ENCODE measurements around the gene SERPINB3.
"Not testable (repeated sequence)": the region's sequence is repeated elsewhere in the genome, so short reads cannot be mapped to it uniquely, and the experiment has no call there.

SERPINB3 gene

GRCh38 chr18:63661750-63662149 is at the start of gene SERPINB3:
TSS of gene SERPINB3 (minus strand) at chr18:63661893. CDS start at chr18:63661216, 677 bp downstream.
- not testable (repeated sequence) for H3K4me3 ChIP-seq (ENCODE audit: insufficient read length, low read depth); H3K9ac ChIP-seq (ENCODE audit: insufficient read length, low read depth); H3K4me1 ChIP-seq (ENCODE audit: insufficient read depth, insufficient read length); H3K27me3 ChIP-seq (ENCODE audit: insufficient read depth, insufficient read length); H3K36me3 ChIP-seq (ENCODE audit: insufficient read depth, insufficient read length, low read length); H3K9me3 ChIP-seq (ENCODE audit: insufficient read depth, low read length); DNase-seq (ENCODE audit: low read depth, low spot score)

GRCh38 chr18:63708650-63709049 is 47.0 kb upstream of the SERPINB3 start:
- Histone ChIP-seq H3K9ac (ENCODE audit: insufficient read length, low read depth) (no peak overlapping the region), H3K9me3 (ENCODE audit: insufficient read depth, low read length) (peaks cover 6% of the 10 kb centered on the region; the same call in 1 of the 2 replicates), H3K27me3 (ENCODE audit: insufficient read depth, insufficient read length) (no peaks in the 10 kb centered on the region), H3K36me3 (ENCODE audit: insufficient read depth, insufficient read length, low read length) (no peaks in the 10 kb centered on the region), H3K4me1 (ENCODE audit: insufficient read depth, insufficient read length) (no peaks in the 10 kb centered on the region), H3K4me3 (ENCODE audit: insufficient read length, low read depth) (no peak overlapping the region)
- DNase-seq (ENCODE audit: low read depth, low spot score) = no peak
- no peak for TF ChIP-seq SUZ12 (IDR thresholded peaks at IDR 0.05; ENCODE audit: extremely low read depth, insufficient read depth, insufficient read length)

DNA sequence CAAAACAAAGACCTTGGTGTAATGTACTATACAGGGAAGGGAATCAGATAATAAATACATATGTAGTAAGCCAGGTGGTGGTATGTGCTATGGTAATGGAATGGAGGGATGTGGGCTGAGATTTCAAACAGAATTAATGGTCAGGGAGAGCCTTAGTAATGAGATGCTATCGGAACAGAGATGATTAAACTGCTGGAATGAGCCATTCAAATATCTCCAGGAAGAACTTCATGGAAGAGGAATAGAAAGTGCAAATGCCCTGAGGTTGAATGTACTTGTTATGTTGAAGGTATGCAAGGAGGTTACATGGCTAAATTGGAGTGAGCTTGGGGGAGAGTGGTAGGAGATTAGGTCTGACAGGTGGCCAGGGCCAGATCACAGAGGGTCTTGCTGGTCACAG is 46.1 kb upstream of the SERPINB3 start:
- H3K4me3 ChIP-seq (ENCODE audit: insufficient read length, low read depth) = no peak overlapping the region
- H3K36me3 ChIP-seq (ENCODE audit: insufficient read depth, insufficient read length, low read length) = no peaks in the 10 kb centered on the region
- TF ChIP-seq ZNF274 (IDR thresholded peaks at IDR 0.05; ENCODE audit: low read depth, low read length) = no peak
- no peak for TF ChIP-seq YY1 (IDR thresholded peaks at IDR 0.05; ENCODE audit: insufficient read depth, insufficient read length)
- TF ChIP-seq SUZ12 (IDR thresholded peaks at IDR 0.05; ENCODE audit: extremely low read depth, insufficient read depth, insufficient read length) = no peak
- H3K9ac ChIP-seq (ENCODE audit: insufficient read length, low read depth) = no peak overlapping the region
- DNase-seq (ENCODE audit: low read depth, low spot score) = no peak
- no peaks in the 10 kb centered on the region for H3K9me3 ChIP-seq (ENCODE audit: insufficient read depth, low read length)
- no peaks in the 10 kb centered on the region for H3K4me1 ChIP-seq (ENCODE audit: insufficient read depth, insufficient read length)
- H3K27me3 ChIP-seq (ENCODE audit: insufficient read depth, insufficient read length) = no peaks in the 10 kb centered on the region

GRCh38 chr18:63705401-63705800 is 43.7 kb upstream of the SERPINB3 start:
- TF ChIP-seq YY1 (IDR thresholded peaks at IDR 0.05; ENCODE audit: insufficient read depth, insufficient read length) (no peak), ZNF274 (IDR thresholded peaks at IDR 0.05; ENCODE audit: low read depth, low read length) (no peak), SUZ12 (IDR thresholded peaks at IDR 0.05; ENCODE audit: extremely low read depth, insufficient read depth, insufficient read length) (no peak)
- Histone ChIP-seq H3K9ac (ENCODE audit: insufficient read length, low read depth) (no peak overlapping the region), H3K27me3 (ENCODE audit: insufficient read depth, insufficient read length) (no peaks in the 10 kb centered on the region), H3K9me3 (ENCODE audit: insufficient read depth, low read length) (no peaks in the 10 kb centered on the region), H3K36me3 (ENCODE audit: insufficient read depth, insufficient read length, low read length) (no peaks in the 10 kb centered on the region), H3K4me1 (ENCODE audit: insufficient read depth, insufficient read length) (no peaks in the 10 kb centered on the region), H3K4me3 (ENCODE audit: insufficient read length, low read depth) (no peak overlapping the region)
- no peak for DNase-seq (ENCODE audit: low read depth, low spot score)

- no peak for DNase-seq (ENCODE audit: low read depth, low spot score)
- TF ChIP-seq ZNF274 (IDR thresholded peaks at IDR 0.05; ENCODE audit: low read depth, low read length) (no peak), SUZ12 (IDR thresholded peaks at IDR 0.05; ENCODE audit: extremely low read depth, insufficient read depth, insufficient read length) (no peak), YY1 (IDR thresholded peaks at IDR 0.05; ENCODE audit: insufficient read depth, insufficient read length) (no peak)
- Histone ChIP-seq H3K4me3 (ENCODE audit: insufficient read length, low read depth) (no peak within 1 kb of the TSS), H3K9me3 (ENCODE audit: insufficient read depth, low read length) (no peaks in the 10 kb centered on the region), H3K36me3 (ENCODE audit: insufficient read depth, insufficient read length, low read length) (no peaks in the 10 kb centered on the region), H3K27me3 (ENCODE audit: insufficient read depth, insufficient read length) (no peaks in the 10 kb centered on the region), H3K4me1 (ENCODE audit: insufficient read depth, insufficient read length) (no peaks in the 10 kb centered on the region), H3K9ac (ENCODE audit: insufficient read length, low read depth) (no peak within 1 kb of the TSS)
Observed at GRCh38 chr18:63702660-63703059, 41.0 kb upstream of the SERPINB3 start, which contains the start of gene SERPINB11. TSS of gene SERPINB11 (plus strand) at chr18:63702960. CDS start at chr18:63710194, 7,234 bp downstream.

DNA sequence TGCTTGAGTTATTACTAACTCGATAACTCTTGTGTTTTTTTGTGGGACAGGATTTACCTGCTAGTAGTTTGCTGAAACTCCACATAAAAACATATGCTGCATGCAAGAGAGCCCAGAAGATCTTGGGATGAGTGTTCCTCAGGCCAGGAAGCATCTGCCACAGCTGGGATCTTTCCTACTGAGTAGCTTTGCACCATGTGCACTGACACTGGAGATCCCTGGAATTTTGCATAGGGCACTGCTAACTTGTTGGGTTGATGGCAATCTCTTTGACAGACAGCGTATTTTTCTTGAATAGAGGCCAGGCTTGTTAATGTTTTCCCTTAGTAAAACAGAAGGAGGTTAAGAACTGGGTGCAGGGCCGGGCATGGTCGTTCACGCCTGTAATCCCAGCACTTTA is 40.3 kb upstream of the SERPINB3 start:
- Histone ChIP-seq H3K36me3 (ENCODE audit: insufficient read depth, insufficient read length, low read length) (no peaks in the 10 kb centered on the region), H3K4me3 (ENCODE audit: insufficient read length, low read depth) (no peak overlapping the region), H3K9ac (ENCODE audit: insufficient read length, low read depth) (no peak overlapping the region), H3K4me1 (ENCODE audit: insufficient read depth, insufficient read length) (no peaks in the 10 kb centered on the region), H3K9me3 (ENCODE audit: insufficient read depth, low read length) (no peaks in the 10 kb centered on the region), H3K27me3 (ENCODE audit: insufficient read depth, insufficient read length) (no peaks in the 10 kb centered on the region)
- no peak for TF ChIP-seq YY1 (IDR thresholded peaks at IDR 0.05; ENCODE audit: insufficient read depth, insufficient read length)
- TF ChIP-seq ZNF274 (IDR thresholded peaks at IDR 0.05; ENCODE audit: low read depth, low read length) = no peak
- TF ChIP-seq SUZ12 (IDR thresholded peaks at IDR 0.05; ENCODE audit: extremely low read depth, insufficient read depth, insufficient read length) = no peak
- DNase-seq (ENCODE audit: low read depth, low spot score) = no peak

GRCh38 chr18:63700501-63700900 is 38.8 kb upstream of the SERPINB3 start:
- Histone ChIP-seq H3K9me3 (ENCODE audit: insufficient read depth, low read length) (no peaks in the 10 kb centered on the region), H3K4me1 (ENCODE audit: insufficient read depth, insufficient read length) (no peaks in the 10 kb centered on the region), H3K27me3 (ENCODE audit: insufficient read depth, insufficient read length) (no peaks in the 10 kb centered on the region), H3K4me3 (ENCODE audit: insufficient read length, low read depth) (no peak overlapping the region), H3K36me3 (ENCODE audit: insufficient read depth, insufficient read length, low read length) (no peaks in the 10 kb centered on the region), H3K9ac (ENCODE audit: insufficient read length, low read depth) (no peak overlapping the region)
- DNase-seq (ENCODE audit: low read depth, low spot score) = no peak
- TF ChIP-seq SUZ12 (IDR thresholded peaks at IDR 0.05; ENCODE audit: extremely low read depth, insufficient read depth, insufficient read length) (no peak), ZNF274 (IDR thresholded peaks at IDR 0.05; ENCODE audit: low read depth, low read length) (no peak), YY1 (IDR thresholded peaks at IDR 0.05; ENCODE audit: insufficient read depth, insufficient read length) (no peak)

DNA sequence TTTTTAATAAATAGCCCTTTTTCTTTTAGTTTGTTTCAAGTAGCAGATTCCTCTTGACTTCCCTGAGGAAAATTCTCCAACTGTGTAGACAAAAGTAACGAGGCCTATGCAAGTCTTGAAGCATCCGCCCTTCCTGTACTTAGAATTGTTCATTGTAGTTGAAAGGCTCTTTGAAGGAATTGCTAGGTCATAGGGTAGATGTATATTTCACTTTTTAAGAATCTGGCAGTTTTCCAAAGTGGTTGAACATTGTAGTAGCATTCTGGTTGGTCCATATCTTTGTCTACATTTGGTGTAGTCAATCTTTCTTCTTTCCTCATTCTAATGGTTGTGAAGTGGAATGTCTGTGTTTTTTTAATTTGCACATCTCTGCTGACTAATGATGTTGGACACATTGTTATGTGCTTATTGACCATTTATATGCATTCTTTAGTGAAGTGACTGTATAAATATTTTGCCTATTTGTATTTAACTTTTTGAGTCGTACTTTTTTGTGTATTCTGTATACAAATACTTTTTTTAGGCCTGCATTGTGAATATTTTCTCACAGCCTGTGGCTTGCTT is 35.5 kb upstream of the SERPINB3 start:
- no peak for TF ChIP-seq SUZ12 (IDR thresholded peaks at IDR 0.05; ENCODE audit: extremely low read depth, insufficient read depth, insufficient read length)
- no peak for TF ChIP-seq YY1 (IDR thresholded peaks at IDR 0.05; ENCODE audit: insufficient read depth, insufficient read length)
- TF ChIP-seq ZNF274 (IDR thresholded peaks at IDR 0.05; ENCODE audit: low read depth, low read length) = no peak
- Histone ChIP-seq H3K4me3 (ENCODE audit: insufficient read length, low read depth) (no peak overlapping the region), H3K36me3 (ENCODE audit: insufficient read depth, insufficient read length, low read length) (no peaks in the 10 kb centered on the region), H3K4me1 (ENCODE audit: insufficient read depth, insufficient read length) (no peaks in the 10 kb centered on the region), H3K9me3 (ENCODE audit: insufficient read depth, low read length) (peaks cover 7% of the 10 kb centered on the region; the same call in 1 of the 2 replicates), H3K9ac (ENCODE audit: insufficient read length, low read depth) (no peak overlapping the region), H3K27me3 (ENCODE audit: insufficient read depth, insufficient read length) (no peaks in the 10 kb centered on the region)
- DNase-seq (ENCODE audit: low read depth, low spot score) = no peak

Data from NT2/D1 (cell line).